Subcutaneous adipose tissue (tissue), 4 donors: Measurements from ENCODE around the gene TFB1M. TPM values are rescaled to one million over a fixed set of nuclear protein-coding genes. Genes with fewer than 3 reads are reported as not detected.

ENCODE experiments used
- total RNA-seq, 4 donors: library from RNA; depleted of rRNA; stranded (reverse); fragments of >200 nt; gene quantifications; one replicate each; pipeline ENCODE4 v1.1.0, GENCODE V29; 2016
- TF ChIP-seq, protein P1 (sequence below): fragments of 450-650 bp; IDR thresholded peaks from one replicate; pipeline ENCODE4 v1.5.1; 2016; ENCODE audit warnings: low read depth, mild to moderate bottlenecking, control low read depth, antibody characterized with exemption, moderate library complexity

TFB1M gene
- total RNA-seq, 4 donors from 2014 or later = 8.6 to 12.6 (median 10.6) TPM

DNA sequence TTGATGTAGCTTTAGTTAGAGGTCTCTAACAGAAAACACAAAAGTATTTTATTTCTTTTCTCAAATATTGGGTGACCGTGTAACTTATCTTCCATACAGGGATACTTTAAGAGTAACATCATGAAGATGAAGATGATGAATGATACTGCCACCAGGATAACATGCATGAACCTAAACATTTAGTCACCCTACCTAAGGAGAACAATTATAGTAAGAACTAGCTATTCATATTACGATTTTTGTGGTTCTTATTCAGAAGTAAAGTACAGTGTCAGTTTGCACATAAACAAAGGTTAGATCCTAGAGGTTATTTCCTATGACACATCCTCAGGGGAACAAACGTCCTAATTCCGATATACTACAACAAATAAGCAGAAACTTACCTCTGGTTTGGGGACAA lies 29.5 kb downstream of the TFB1M start:
- TF ChIP-seq, protein P1, sequence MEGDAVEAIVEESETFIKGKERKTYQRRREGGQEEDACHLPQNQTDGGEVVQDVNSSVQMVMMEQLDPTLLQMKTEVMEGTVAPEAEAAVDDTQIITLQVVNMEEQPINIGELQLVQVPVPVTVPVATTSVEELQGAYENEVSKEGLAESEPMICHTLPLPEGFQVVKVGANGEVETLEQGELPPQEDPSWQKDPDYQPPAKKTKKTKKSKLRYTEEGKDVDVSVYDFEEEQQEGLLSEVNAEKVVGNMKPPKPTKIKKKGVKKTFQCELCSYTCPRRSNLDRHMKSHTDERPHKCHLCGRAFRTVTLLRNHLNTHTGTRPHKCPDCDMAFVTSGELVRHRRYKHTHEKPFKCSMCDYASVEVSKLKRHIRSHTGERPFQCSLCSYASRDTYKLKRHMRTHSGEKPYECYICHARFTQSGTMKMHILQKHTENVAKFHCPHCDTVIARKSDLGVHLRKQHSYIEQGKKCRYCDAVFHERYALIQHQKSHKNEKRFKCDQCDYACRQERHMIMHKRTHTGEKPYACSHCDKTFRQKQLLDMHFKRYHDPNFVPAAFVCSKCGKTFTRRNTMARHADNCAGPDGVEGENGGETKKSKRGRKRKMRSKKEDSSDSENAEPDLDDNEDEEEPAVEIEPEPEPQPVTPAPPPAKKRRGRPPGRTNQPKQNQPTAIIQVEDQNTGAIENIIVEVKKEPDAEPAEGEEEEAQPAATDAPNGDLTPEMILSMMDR = no peak

DNA sequence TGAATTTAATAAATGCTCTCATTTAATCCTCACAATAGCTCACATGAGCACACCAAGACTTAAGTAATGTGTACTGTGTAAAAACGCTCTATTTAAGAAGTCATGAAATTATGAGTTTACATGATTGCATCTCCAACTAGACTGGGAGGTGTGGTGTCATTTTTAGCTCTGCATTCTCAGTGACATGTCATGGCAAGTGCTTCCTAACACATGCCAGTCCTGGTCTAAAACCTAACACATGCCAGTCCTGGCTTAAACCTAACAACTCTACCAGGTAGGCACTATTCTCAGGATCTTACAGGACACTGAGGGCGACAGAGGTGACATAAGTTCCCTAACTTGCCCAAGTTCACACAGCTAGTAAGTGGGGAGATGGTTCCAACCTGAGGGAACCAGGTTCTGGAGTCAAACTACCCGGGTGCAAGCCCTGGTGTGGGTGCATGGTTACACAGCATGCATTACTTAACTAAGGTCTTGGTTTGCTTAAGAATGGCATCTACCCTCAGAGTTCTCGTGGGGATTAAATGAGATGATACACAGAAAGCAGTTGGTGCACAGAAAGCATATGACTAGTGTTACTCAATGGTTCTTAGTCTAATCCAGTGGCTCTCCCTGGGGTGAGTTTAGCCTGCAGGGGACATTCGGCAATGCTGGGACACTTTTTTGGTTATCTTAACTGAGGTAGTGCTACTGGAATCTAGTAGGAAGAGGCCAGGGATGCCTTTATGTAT lies 35.8 kb downstream of the TFB1M start:
- TF ChIP-seq, protein P1 = no peak

DNA sequence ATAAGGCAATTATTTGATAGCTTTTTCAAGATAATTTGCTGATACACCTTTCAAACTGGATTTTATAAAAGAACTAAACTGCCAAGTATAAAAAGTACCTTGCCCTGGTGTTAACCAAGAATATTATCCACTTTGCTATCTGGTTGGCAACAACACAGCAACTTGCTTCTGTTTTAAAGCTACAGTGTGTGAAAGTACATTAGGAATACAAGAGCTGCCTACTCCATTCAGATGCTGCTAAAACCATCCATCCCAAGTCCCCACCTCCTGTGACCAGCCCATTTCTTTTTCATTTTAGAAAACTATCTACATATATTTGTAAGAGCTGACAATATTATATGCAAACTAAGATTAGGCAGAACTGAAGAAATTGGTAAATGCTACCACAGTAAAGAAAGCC lies 37.6 kb downstream of the TFB1M start:
- TF ChIP-seq, protein P1 = no peak

DNA sequence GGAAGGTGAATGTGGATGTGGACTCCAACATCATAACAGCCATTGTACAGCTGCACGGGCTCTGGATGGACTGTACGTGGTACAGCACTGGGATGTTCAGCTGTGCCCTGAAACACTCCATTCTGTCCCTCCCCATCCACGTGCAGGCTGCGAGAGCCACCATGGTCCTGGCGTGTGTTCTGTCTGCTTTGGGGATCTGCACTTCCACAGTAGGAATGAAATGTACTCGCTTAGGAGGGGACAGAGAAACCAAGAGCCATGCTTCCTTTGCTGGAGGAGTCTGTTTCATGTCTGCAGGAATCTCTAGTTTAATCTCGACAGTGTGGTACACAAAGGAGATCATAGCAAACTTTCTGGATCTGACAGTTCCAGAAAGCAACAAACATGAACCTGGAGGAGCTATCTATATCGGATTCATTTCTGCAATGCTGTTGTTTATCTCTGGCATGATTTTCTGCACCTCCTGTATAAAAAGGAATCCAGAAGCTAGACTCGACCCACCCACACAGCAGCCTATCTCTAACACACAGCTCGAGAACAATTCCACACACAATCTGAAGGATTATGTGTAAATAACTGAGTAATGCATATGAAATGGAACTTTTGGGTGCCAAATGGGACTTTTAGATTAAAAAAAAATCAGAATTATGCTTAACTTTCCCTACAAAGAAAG lies 38.3 kb downstream of the TFB1M start:
- TF ChIP-seq, protein P1 = no peak

DNA sequence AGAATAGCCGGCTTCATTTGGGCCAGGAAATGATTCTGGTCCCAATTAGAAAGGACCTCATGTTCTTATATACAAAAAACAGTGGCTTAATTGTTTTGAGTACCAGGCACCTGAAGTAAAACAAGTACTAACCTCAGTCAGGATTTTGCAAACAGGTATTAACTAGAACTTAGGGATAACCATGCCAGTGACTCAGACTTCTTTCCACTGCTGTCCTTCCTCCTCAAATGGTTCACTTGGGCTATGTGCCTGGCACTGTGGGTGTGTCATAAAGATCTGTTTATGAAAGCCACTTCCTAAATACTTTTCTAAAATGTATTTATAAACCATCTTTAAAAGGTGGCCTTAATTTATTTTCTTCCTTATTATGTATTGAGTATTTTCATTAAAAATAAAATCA lies 39.8 kb downstream of the TFB1M start:
- TF ChIP-seq, protein P1 = no peak

DNA sequence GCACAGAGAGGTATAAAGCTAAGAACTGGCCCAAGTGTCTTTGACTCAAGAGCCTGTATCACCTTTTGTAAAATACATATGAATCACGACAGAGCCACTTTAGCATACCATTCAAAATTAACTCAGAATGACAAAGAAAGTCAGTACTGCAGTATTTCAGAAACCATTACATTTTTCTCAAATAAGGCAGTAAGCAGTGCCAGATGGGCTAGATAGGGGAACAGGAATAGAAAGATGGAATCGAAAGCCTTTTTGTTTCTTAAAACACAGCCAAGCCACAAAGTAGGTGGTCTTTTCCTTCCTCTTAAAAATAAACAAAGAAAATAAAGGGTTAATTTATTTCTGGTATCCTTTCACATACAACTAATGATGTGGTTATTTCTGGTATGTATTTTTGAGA lies 40.2 kb downstream of the TFB1M start:
- TF ChIP-seq, protein P1 = no peak

DNA sequence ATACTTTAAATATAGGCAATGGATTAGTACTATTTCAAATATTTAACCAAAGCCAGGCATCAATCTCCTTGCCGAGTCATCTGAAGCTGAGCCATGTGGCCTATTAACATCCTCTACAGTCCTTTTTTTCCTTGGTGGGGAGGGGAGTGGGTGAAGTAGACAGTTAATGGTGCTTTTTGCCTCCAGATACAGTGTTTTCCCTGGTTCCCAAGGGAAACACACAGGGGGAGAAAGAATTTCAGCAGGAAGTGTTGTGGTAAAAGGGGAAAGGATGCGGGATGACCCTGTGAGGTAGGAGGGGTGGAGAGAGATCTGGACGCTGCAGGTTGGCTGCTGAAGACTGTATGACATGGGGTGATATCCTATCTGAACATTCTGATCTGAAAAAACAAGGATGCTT lies 40.9 kb downstream of the TFB1M start:
- TF ChIP-seq, protein P1 = no peak
